ENCODE measurements around the gene NHLH1. TPM values are rescaled to one million over a fixed set of nuclear protein-coding genes. Genes with fewer than 3 reads are reported as not detected.

Gene NHLH1
- total RNA-seq, 1 experiment from 2014 or later, result 1.6 TPM

- intact Hi-C loops (cut with micrococcal nuclease; ENCODE audit: unreplicated experiment), result no loop called here
- BruUV-seq (replicated peaks), result no TSS peak
- Mint-ChIP-seq H3K4me3 (ENCODE audit: low read depth, unreplicated experiment) (no peak overlapping the region), H3K9me3 (ENCODE audit: low read depth, unreplicated experiment) (no peaks in the 10 kb centered on the region), H3K27me3 (ENCODE audit: unreplicated experiment) (peaks cover 57% of the 10 kb centered on the region), H3K4me1 (ENCODE audit: low read depth, unreplicated experiment) (peaks cover 17% of the 10 kb centered on the region), H3K36me3 (ENCODE audit: insufficient read depth, unreplicated experiment) (peaks cover 5% of the 10 kb centered on the region), H3K27ac (ENCODE audit: unreplicated experiment) (no peak overlapping the region)
- no peak for DNase-seq
- CTCF ChIA-PET, result no interaction called here
- TF ChIP-seq CTCF (IDR thresholded peaks at IDR 0.05; ENCODE audit: unreplicated experiment), result no peak
These were observed 38.5 kb downstream of the NHLH1 start for GRCh38 chr1:160405331-160405877.

- no peak overlapping the region for H3K27ac Mint-ChIP-seq (ENCODE audit: unreplicated experiment)
- CTCF ChIA-PET, result no interaction called here
- H3K4me1 Mint-ChIP-seq (ENCODE audit: low read depth, unreplicated experiment), result peaks cover 14% of the 10 kb centered on the region
- H3K4me3 Mint-ChIP-seq (ENCODE audit: low read depth, unreplicated experiment), result no peak overlapping the region
- DNase-seq, result no peak
- no TSS peak for BruUV-seq (replicated peaks)
- intact Hi-C loops (cut with micrococcal nuclease; ENCODE audit: unreplicated experiment), result no loop called here
- H3K36me3 Mint-ChIP-seq (ENCODE audit: insufficient read depth, unreplicated experiment), result peaks cover 1% of the 10 kb centered on the region
- peaks cover 57% of the 10 kb centered on the region for H3K27me3 Mint-ChIP-seq (ENCODE audit: unreplicated experiment)
- H3K9me3 Mint-ChIP-seq (ENCODE audit: low read depth, unreplicated experiment), result no peaks in the 10 kb centered on the region
- no peak for TF ChIP-seq CTCF (IDR thresholded peaks at IDR 0.05; ENCODE audit: unreplicated experiment)
These were observed 39.5 kb downstream of the NHLH1 start for GRCh38 chr1:160406131-160406968.

DNA sequence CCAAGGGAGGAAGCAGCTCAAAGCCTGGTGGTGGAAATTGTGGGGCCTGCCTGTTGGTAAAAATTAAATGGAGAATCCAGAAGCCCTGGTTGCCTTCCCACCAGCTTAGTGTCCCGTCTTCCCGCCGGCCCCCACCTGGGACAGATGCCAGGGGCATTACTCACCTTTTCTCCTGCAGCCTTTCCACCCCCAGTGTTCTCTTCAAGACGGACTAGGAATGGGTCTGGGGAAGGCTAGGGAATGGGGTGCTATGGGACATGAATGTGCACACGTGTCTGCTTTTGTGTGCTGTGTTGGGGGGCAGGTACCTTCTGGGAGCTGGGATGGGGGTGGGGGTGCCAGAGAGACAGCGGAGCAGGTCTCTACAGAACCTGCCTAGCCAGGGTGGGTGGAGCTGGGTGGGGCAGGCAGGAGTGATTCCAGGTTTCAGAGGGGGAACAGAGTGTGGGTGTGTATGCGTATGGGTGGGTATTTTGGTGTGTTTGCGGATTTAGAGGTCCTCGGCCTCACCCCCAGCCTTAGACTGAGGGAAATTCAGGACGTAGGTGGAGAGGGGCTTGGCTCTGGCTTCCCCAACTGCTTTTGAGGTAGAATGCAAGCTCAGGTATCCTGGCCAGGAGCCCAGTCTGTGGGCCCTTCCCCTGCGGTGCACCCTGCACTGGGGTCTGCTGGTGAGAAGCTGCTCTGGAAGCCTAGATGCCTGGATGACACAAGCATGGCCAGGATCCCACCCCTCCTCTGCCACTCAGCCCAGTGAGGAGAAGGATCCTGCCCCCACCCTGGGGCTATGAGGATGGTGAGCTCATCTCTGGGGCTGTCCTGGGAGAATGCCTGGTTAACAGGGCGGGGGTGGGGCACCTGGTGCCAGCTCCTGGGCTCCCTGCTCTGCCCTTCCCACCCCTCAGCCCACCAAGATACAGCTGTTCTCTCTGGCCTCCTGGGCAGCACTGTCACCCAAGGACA lies 41.2 kb downstream of the NHLH1 start:
- Mint-ChIP-seq H3K27ac (ENCODE audit: unreplicated experiment) (no peak overlapping the region), H3K36me3 (ENCODE audit: insufficient read depth, unreplicated experiment) (no peaks in the 10 kb centered on the region), H3K4me1 (ENCODE audit: low read depth, unreplicated experiment) (peaks cover 11% of the 10 kb centered on the region), H3K9me3 (ENCODE audit: low read depth, unreplicated experiment) (no peaks in the 10 kb centered on the region), H3K27me3 (ENCODE audit: unreplicated experiment) (peaks cover 50% of the 10 kb centered on the region), H3K4me3 (ENCODE audit: low read depth, unreplicated experiment) (peak overlapping the region; percentile 20)
- intact Hi-C loops (cut with micrococcal nuclease; ENCODE audit: unreplicated experiment), result no loop called here
- peak; percentile 69 for DNase-seq
- BruUV-seq (replicated peaks), result no TSS peak
- CTCF ChIA-PET, result interaction anchor here (0.6 to 1.6 kb wide), 8 partner anchors 9 to 1276 kb away, joined by 3 to 9 read pairs (median 4); no protein-coding TSS in a partner anchor
- no peak for TF ChIP-seq CTCF (IDR thresholded peaks at IDR 0.05; ENCODE audit: unreplicated experiment)

GRCh38 chr1:160408864-160409263 lies 42.0 kb downstream of the NHLH1 start:
- DNase-seq, result no peak
- Mint-ChIP-seq H3K4me3 (ENCODE audit: low read depth, unreplicated experiment) (no peak overlapping the region), H3K4me1 (ENCODE audit: low read depth, unreplicated experiment) (peaks cover 11% of the 10 kb centered on the region), H3K27ac (ENCODE audit: unreplicated experiment) (no peak overlapping the region), H3K27me3 (ENCODE audit: unreplicated experiment) (peaks cover 50% of the 10 kb centered on the region), H3K36me3 (ENCODE audit: insufficient read depth, unreplicated experiment) (no peaks in the 10 kb centered on the region), H3K9me3 (ENCODE audit: low read depth, unreplicated experiment) (no peaks in the 10 kb centered on the region)
- intact Hi-C loops (cut with micrococcal nuclease; ENCODE audit: unreplicated experiment), result no loop called here
- BruUV-seq (replicated peaks), result no TSS peak
- CTCF ChIA-PET, result interaction anchor here (0.6 to 1.6 kb wide), 4 partner anchors 8 to 1277 kb away, joined by 3 to 9 read pairs (median 4); no protein-coding TSS in a partner anchor
- TF ChIP-seq CTCF (IDR thresholded peaks at IDR 0.05; ENCODE audit: unreplicated experiment), result no peak
